Activated CD4-positive, alpha-beta T cell treated with anti-CD3 and anti-CD28 coated beads, Interleukin-2, amount 50 U/mL, for 24 hours (primary cell): ENCODE data around the gene MUC20.
"Not testable (repeated sequence)": the region's sequence is repeated elsewhere in the genome, so short reads cannot be mapped to it uniquely, and the experiment has no call there.

Source experiments
- DNase-seq, 2 donors: peaks; one replicate each; pipeline ENCODE4 v3.0.0-alpha.2; 2020; ENCODE audit warnings: low read depth in 1 of 2, low spot score in 1 of 2

MUC20 gene

GRCh38 chr3:195770081-195770840 lies 49.5 kb downstream of the MUC20 start:
- no peak for DNase-seq

DNA sequence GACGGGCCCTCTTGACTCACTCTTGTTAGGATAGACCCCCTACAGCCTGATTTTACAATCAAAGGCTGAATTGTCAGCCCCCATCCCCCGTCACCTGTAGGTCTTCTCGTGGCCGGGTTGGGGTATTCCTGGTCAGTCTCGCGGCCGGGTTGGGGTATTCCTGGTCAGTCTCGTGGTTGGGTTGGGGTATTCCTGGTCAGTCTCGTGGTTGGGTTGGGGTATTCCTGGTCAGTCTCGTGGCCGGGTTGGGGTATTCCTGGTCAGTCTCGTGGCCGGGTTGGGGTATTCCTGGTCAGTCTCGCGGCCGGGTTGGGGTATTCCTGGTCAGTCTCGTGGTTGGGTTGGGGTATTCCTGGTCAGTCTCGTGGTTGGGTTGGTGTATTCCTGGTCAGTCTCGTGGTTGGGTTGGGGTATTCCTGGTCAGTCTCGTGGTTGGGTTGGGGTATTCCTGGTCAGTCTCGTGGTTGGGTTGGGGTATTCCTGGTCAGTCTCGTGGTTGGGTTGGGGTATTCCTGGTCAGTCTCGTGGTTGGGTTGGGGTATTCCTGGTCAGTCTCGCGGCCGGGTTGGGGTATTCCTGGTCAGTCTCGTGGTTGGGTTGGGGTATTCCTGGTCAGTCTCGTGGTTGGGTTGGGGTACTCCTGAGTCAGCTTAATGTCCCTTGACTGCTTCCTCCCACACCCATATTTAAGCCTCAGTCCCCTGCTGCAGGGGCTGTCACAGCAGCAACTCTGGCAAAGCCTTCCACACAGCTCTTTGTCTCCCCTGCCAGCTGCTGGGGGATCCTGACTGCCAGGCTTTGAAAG lies 50.3 kb downstream of the MUC20 start:
- not testable (repeated sequence) for DNase-seq

DNA sequence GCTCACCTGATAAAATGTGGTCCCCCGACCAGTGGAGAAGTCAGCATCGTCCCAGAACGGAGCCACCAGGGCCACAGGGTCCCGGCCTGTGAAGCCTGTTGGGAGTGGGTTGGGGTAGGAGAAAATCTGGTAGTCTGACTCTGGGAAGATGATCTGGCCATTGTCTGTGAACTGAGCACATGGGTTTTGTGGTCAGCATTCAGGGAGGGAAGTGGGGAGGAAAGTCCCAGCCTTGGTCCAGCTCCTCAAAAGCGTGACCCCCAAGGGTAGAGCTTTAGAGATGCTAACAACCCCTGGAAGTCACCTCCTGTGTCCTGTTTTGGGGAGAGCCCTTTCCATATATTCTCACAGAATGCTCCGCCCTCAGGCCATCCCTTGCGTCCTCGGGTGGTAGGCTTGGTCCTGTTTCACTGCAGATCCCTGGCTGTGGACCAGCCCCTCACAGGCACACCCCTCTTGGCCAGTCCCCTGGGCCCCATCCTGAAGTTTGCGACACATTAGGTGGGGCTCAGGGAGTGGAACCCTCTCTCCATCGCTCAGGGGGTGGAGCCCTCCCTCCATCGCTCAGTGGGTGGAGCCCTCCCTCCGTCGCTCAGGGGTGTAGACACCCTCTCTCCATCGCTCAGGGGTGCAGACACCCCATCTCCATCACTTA lies 51.0 kb downstream of the MUC20 start:
- no peak for DNase-seq

GRCh38 chr3:195773956-195774537 lies 53.3 kb downstream of the MUC20 start:
- no peak for DNase-seq

- no peak for DNase-seq
Observed at GRCh38 chr3:195774917-195775316, 54.1 kb downstream of the MUC20 start.

DNA sequence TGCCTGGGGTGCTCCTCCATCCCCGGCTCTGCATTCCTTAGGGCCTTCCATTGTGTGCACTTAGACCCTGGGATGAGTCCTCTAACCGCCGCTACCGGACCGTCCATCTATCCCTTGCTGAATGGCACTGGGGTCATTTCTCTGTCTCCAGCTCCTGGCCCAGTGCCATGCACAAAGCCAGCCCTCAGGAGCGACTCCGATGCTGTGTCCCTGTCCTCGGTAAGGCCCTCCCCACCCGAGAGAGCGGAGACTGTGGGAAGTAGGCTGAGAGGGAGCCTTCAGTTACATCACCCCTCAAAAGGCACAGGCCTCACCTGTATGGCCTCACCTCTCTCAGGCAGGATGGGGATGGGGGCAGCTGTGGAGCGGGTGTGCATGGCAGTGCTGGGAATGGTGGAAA lies 57.2 kb downstream of the MUC20 start:
- DNase-seq, result no peak

DNA sequence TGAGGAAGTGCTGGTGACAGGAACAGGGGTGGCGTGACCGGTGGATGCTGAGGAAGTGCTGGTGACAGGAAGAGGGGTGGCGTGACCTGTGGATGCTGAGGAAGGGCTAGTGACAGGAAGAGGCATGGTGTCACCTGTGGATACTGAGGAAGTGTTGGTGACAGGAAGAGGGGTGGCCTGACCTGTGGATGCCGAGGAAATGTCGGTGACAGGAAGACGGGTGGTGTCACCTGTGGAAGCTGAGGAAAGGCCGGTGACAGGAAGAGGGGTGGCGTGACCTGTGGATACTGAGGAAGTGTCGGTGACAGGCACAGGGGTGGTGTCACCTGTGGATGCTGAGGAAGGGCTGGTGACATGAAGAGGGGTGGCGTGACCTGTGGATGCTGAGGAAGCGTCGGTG lies 60.5 kb downstream of the MUC20 start:
- not testable (repeated sequence) for DNase-seq
